ENCODE results near the gene CPEB4.

- no peak for TF ChIP-seq EZH2 (IDR thresholded peaks at IDR 0.05; ENCODE audit: insufficient read depth, poor library complexity, severe bottlenecking)
- TF ChIP-seq EZH2phosphoT487 (IDR thresholded peaks at IDR 0.05; ENCODE audit: insufficient read depth, low read depth) = no peak
Measured at GRCh38 chr5:173839117-173839713, 48.9 kb upstream of the CPEB4 start.

All from GM23248 (cell line).